ENCODE measurements around the gene GREB1L. TPM values are rescaled to one million over a fixed set of nuclear protein-coding genes. Genes with fewer than 3 reads are reported as not detected.

The GREB1L gene
- total RNA-seq, 1 donor from 2014 or later = 0.70 TPM

GRCh38 chr18:21557607-21558253 lies 315.7 kb downstream of the GREB1L start:
- Mint-ChIP-seq H3K4me1 (ENCODE audit: unreplicated experiment) (no peaks in the 10 kb centered on the region), H3K9me3 (ENCODE audit: unreplicated experiment) (no peaks in the 10 kb centered on the region)
- TF ChIP-seq, protein P1, sequence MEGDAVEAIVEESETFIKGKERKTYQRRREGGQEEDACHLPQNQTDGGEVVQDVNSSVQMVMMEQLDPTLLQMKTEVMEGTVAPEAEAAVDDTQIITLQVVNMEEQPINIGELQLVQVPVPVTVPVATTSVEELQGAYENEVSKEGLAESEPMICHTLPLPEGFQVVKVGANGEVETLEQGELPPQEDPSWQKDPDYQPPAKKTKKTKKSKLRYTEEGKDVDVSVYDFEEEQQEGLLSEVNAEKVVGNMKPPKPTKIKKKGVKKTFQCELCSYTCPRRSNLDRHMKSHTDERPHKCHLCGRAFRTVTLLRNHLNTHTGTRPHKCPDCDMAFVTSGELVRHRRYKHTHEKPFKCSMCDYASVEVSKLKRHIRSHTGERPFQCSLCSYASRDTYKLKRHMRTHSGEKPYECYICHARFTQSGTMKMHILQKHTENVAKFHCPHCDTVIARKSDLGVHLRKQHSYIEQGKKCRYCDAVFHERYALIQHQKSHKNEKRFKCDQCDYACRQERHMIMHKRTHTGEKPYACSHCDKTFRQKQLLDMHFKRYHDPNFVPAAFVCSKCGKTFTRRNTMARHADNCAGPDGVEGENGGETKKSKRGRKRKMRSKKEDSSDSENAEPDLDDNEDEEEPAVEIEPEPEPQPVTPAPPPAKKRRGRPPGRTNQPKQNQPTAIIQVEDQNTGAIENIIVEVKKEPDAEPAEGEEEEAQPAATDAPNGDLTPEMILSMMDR (IDR thresholded peaks at IDR 0.05) = no peak

GRCh38 chr18:21559195-21559594 lies 317.2 kb downstream of the GREB1L start:
- H3K27me3 Mint-ChIP-seq (ENCODE audit: unreplicated experiment) = no peaks in the 10 kb centered on the region
- H3K36me3 Mint-ChIP-seq (ENCODE audit: unreplicated experiment) = peaks cover 32% of the 10 kb centered on the region
- TF ChIP-seq, protein P1 (IDR thresholded peaks at IDR 0.05) = no peak
- no peak overlapping the region for H3K27ac Mint-ChIP-seq (ENCODE audit: unreplicated experiment)
- no peak overlapping the region for H3K4me3 Mint-ChIP-seq (ENCODE audit: unreplicated experiment)
- H3K9me3 Mint-ChIP-seq (ENCODE audit: unreplicated experiment) = no peaks in the 10 kb centered on the region
- DNase-seq (ENCODE audit: extremely low spot score, unreplicated experiment) = no peak
- no peaks in the 10 kb centered on the region for H3K4me1 Mint-ChIP-seq (ENCODE audit: unreplicated experiment)

More at GRCh38 chr18:21557607-21558253, 315.7 kb downstream of the GREB1L start:
- Mint-ChIP-seq H3K27me3 (ENCODE audit: unreplicated experiment) (no peaks in the 10 kb centered on the region), H3K4me3 (ENCODE audit: unreplicated experiment) (no peak overlapping the region), H3K36me3 (ENCODE audit: unreplicated experiment) (peaks cover 32% of the 10 kb centered on the region), H3K27ac (ENCODE audit: unreplicated experiment) (no peak overlapping the region)
- DNase-seq (ENCODE audit: extremely low spot score, unreplicated experiment) = no peak

DNA sequence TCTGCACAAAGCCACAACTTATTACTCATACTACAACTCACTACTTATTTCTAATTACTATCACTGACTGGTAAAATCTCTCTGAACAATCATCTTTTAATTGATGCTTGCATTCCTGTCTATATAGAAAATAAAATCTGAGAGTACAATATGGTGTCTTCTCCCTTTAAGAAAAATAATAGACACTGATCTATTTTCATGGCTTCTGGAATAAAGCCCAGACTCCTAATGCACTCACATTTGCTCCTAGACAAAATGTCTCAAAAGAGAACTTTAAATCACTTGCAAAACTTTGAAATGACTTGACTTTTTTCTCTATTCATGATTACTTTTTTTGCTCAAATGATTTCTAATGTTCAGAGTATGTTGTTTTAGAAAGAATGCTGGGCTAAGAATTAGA lies 329.7 kb downstream of the GREB1L start:
- Mint-ChIP-seq H3K36me3 (ENCODE audit: unreplicated experiment) (peaks cover 49% of the 10 kb centered on the region), H3K4me3 (ENCODE audit: unreplicated experiment) (no peak overlapping the region), H3K27me3 (ENCODE audit: unreplicated experiment) (no peaks in the 10 kb centered on the region), H3K9me3 (ENCODE audit: unreplicated experiment) (no peaks in the 10 kb centered on the region), H3K4me1 (ENCODE audit: unreplicated experiment) (peaks cover 5% of the 10 kb centered on the region), H3K27ac (ENCODE audit: unreplicated experiment) (no peak overlapping the region)
- no peak for DNase-seq (ENCODE audit: extremely low spot score, unreplicated experiment)
- TF ChIP-seq, protein P1 (IDR thresholded peaks at IDR 0.05) = no peak

Other genes with a start within 250 kb of the GREB1L start
- 50.8 and 51.0 TPM in 2 replicates for gene ROCK1, start 130.4 kb upstream of the GREB1L start, total RNA-seq

Data from osteocyte (in vitro differentiated cells).